ENCODE results near the gene SETD2. TPM values are rescaled to one million over a fixed set of nuclear protein-coding genes. Genes with fewer than 3 reads are reported as not detected.
"Not testable (repeated sequence)": the region's sequence is repeated elsewhere in the genome, so short reads cannot be mapped to it uniquely, and the experiment has no call there.

The SETD2 gene
- total RNA-seq, 1 experiment from 2014 or later: 60.8 TPM

- Histone ChIP-seq H2AK5ac (ENCODE audit: insufficient read length, low read length) (no peak overlapping the region), H3K14ac (ENCODE audit: insufficient read depth, low read length) (no peak overlapping the region), H3K23me2 (ENCODE audit: insufficient read length, low read depth, low read length, poor library complexity, severe bottlenecking) (no peaks in the 10 kb centered on the region), H2BK20ac (ENCODE audit: low read depth, low read length, poor library complexity, severe bottlenecking) (no peak overlapping the region), H3K9me3 (ENCODE audit: control insufficient read depth, low read depth, low read length) (no peaks in the 10 kb centered on the region), H3K4ac (ENCODE audit: low read depth, low read length) (no peak overlapping the region), H3K27me3 (ENCODE audit: insufficient read depth, low read length) (no peaks in the 10 kb centered on the region), H3T11ph (ENCODE audit: low read length) (no peak overlapping the region), H3K79me2 (ENCODE audit: insufficient read depth, low read length) (no peaks in the 10 kb centered on the region), H2BK15ac (ENCODE audit: low read depth, low read length) (no peak overlapping the region), H2BK120ac (ENCODE audit: low read depth, low read length, poor library complexity, severe bottlenecking) (no peak overlapping the region), H3K23ac (ENCODE audit: insufficient read length, low read depth, low read length) (no peak overlapping the region), H2BK12ac (ENCODE audit: insufficient read length, low read depth, low read length) (no peak overlapping the region), H3K56ac (ENCODE audit: insufficient read length, low read depth, low read length) (no peak overlapping the region), H4K5ac (ENCODE audit: insufficient read length, low read depth, low read length) (no peak overlapping the region), H2BK5ac (ENCODE audit: insufficient read length, low read length) (no peak overlapping the region), H3K18ac (ENCODE audit: insufficient read length, low read depth, low read length) (no peak overlapping the region), H3K4me1 (ENCODE audit: insufficient read depth, low read length) (no peaks in the 10 kb centered on the region), H4K8ac (replicated peaks; ENCODE audit: insufficient read length, low read depth, low read length) (no peak overlapping the region), H2AFZ (ENCODE audit: low read length) (no peak overlapping the region), H4K20me1 (ENCODE audit: control insufficient read depth, insufficient read depth, insufficient read length) (no peaks in the 10 kb centered on the region), H4K91ac (ENCODE audit: insufficient read length, low read depth, low read length) (no peak overlapping the region), H3K4me2 (ENCODE audit: insufficient read depth, insufficient read length, low read length) (no peak overlapping the region), H3K79me1 (ENCODE audit: insufficient read depth, low read depth, low read length, poor library complexity, severe bottlenecking) (peaks cover 4% of the 10 kb centered on the region), H3K27ac (ENCODE audit: insufficient read length, low read depth, low read length) (no peak overlapping the region), H3K9ac (ENCODE audit: extremely low read depth, insufficient read length, low read length) (no peak overlapping the region)
- no CpG with 5 or more reads among the region's 3 CpGs for WGBS (ENCODE audit: extremely low coverage, insufficient read length, low lambda C conversion rate)
- no peak for TF ChIP-seq CTCF (conservative IDR thresholded peaks at IDR 0.05)
- H3K9me3 Mint-ChIP-seq: no peaks in the 10 kb centered on the region
- H3K27me3 Mint-ChIP-seq (ENCODE audit: low read depth): no peaks in the 10 kb centered on the region
- H3K4me1 Mint-ChIP-seq: peaks cover 1 to 2% of the 10 kb centered on the region in 2 experiments
- H3K27ac Mint-ChIP-seq: no peak overlapping the region
- no peak for DNase-seq
- H3K36me3 Mint-ChIP-seq (ENCODE audit: insufficient read depth in 1 of 3, low read depth in 3 of 3): peaks cover 5 to 29% (median 21%) of the 10 kb centered on the region in 3 experiments; a peak in 6 of 7 replicates
- no peak overlapping the region for H3K4me3 Mint-ChIP-seq
Measured at GRCh38 chr3:47070770-47071169, 93.1 kb downstream of the SETD2 start.

DNA sequence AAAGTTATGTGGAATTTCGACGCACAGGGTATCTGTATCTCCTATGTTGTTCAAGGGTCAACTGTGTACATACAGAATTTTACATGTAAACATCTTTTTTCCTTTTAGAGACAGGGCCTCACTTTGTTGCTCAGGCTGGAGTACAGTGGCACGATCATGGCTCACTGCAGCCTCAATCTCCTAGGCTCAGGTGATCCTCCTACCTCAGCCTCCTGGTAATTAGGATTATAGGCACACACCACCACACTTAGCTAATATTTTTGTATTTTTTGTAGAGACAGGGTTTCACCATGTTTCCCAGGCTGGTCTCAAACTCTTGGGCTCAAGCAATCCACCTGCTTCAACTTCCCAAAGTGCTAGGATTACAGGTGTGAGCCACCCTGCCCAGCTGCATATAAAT, 97.7 kb downstream of the SETD2 start:
- H3K18ac ChIP-seq (ENCODE audit: insufficient read length, low read depth, low read length); H4K20me1 ChIP-seq (ENCODE audit: control insufficient read depth, insufficient read depth, insufficient read length); DNase-seq; H2BK20ac ChIP-seq (ENCODE audit: low read depth, low read length, poor library complexity, severe bottlenecking); H2BK120ac ChIP-seq (ENCODE audit: low read depth, low read length, poor library complexity, severe bottlenecking); H3K79me1 ChIP-seq (ENCODE audit: insufficient read depth, low read depth, low read length, poor library complexity, severe bottlenecking); H3K4me1 ChIP-seq (ENCODE audit: insufficient read depth, low read length); H3K4me3 Mint-ChIP-seq; H3K9me3 ChIP-seq (ENCODE audit: control insufficient read depth, low read depth, low read length); H3K27me3 Mint-ChIP-seq (ENCODE audit: low read depth); H3K27ac ChIP-seq (ENCODE audit: insufficient read length, low read depth, low read length); H2BK12ac ChIP-seq (ENCODE audit: insufficient read length, low read depth, low read length); H3K4me1 Mint-ChIP-seq; H3K27ac Mint-ChIP-seq; H3K9ac ChIP-seq (ENCODE audit: extremely low read depth, insufficient read length, low read length); H2AK5ac ChIP-seq (ENCODE audit: insufficient read length, low read length); H3K27me3 ChIP-seq (ENCODE audit: insufficient read depth, low read length); H3K79me2 ChIP-seq (ENCODE audit: insufficient read depth, low read length); H3K4me2 ChIP-seq (ENCODE audit: insufficient read depth, insufficient read length, low read length); H2BK15ac ChIP-seq (ENCODE audit: low read depth, low read length); H3K56ac ChIP-seq (ENCODE audit: insufficient read length, low read depth, low read length); H3K23ac ChIP-seq (ENCODE audit: insufficient read length, low read depth, low read length); H3K14ac ChIP-seq (ENCODE audit: insufficient read depth, low read length); H4K8ac ChIP-seq (replicated peaks; ENCODE audit: insufficient read length, low read depth, low read length); H2AFZ ChIP-seq (ENCODE audit: low read length); H3K23me2 ChIP-seq (ENCODE audit: insufficient read length, low read depth, low read length, poor library complexity, severe bottlenecking); H3T11ph ChIP-seq (ENCODE audit: low read length); H3K4ac ChIP-seq (ENCODE audit: low read depth, low read length); H2BK5ac ChIP-seq (ENCODE audit: insufficient read length, low read length); H4K5ac ChIP-seq (ENCODE audit: insufficient read length, low read depth, low read length); H4K91ac ChIP-seq (ENCODE audit: insufficient read length, low read depth, low read length); H3K9me3 Mint-ChIP-seq: not testable (repeated sequence)
- no CpG with 5 or more reads among the region's 3 CpGs for WGBS (ENCODE audit: extremely low coverage, insufficient read length, low lambda C conversion rate)
- peaks cover 10 to 35% (median 32%) of the 10 kb centered on the region in 3 experiments; a peak in 6 of 7 replicates for H3K36me3 Mint-ChIP-seq (ENCODE audit: insufficient read depth in 1 of 3, low read depth in 3 of 3)

Measured in H9 (cell line).